ENCODE results near the gene BTRC.

DNA sequence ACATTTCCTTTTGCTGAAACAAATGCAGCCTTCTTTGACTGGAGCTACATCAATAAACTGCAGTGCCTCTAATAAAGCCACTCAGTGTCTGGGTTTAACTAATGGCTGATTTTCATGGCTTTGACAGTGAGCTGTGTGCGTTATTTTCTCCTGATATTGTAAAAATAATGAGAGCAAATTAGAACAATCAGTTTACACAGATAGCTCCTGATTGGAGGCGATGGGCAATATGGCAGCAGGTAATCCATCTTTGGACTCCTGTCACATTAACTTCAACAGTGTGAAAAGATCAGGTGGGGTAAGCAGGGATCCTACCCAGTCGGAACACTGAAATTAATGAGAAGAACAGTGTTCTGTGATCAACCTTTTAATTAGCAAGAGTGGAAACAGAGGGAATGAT lies 133.4 kb downstream of the BTRC start:
- TF ChIP-seq, protein P1, sequence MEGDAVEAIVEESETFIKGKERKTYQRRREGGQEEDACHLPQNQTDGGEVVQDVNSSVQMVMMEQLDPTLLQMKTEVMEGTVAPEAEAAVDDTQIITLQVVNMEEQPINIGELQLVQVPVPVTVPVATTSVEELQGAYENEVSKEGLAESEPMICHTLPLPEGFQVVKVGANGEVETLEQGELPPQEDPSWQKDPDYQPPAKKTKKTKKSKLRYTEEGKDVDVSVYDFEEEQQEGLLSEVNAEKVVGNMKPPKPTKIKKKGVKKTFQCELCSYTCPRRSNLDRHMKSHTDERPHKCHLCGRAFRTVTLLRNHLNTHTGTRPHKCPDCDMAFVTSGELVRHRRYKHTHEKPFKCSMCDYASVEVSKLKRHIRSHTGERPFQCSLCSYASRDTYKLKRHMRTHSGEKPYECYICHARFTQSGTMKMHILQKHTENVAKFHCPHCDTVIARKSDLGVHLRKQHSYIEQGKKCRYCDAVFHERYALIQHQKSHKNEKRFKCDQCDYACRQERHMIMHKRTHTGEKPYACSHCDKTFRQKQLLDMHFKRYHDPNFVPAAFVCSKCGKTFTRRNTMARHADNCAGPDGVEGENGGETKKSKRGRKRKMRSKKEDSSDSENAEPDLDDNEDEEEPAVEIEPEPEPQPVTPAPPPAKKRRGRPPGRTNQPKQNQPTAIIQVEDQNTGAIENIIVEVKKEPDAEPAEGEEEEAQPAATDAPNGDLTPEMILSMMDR (IDR thresholded peaks at IDR 0.05), result no peak
- no peak for TF ChIP-seq POLR2A (IDR thresholded peaks at IDR 0.05)
